Activated effector memory CD4-positive, alpha-beta T cell treated with Interleukin-2 at 50 U/mL for 16 hours (primary cell): ENCODE results near the gene MRPS34.

Experiments
- DNase-seq: peaks from one replicate; pipeline ENCODE4 v3.0.0-alpha.2; 2020

Gene MRPS34

DNA sequence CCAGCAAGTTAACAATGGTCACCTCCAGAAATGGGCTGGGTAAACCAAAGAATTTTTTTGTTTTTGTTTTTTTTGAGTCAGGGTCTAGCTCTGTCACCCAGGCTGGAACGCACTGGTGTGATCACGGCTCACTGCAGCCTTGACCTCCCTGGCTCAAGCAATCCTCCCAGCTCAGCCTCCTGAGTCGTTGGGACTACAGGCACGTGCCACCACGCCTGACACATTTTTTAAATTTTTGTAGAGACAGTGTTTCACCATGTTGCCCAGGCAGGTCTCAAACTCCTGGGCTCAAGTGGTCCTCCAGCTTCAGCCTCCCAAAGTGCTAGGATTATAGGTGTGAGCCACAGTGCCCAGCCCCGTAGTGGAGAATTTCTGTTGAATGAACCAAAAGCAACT lies 7.7 kb upstream of the MRPS34 start:
- DNase-seq = no peak

DNA sequence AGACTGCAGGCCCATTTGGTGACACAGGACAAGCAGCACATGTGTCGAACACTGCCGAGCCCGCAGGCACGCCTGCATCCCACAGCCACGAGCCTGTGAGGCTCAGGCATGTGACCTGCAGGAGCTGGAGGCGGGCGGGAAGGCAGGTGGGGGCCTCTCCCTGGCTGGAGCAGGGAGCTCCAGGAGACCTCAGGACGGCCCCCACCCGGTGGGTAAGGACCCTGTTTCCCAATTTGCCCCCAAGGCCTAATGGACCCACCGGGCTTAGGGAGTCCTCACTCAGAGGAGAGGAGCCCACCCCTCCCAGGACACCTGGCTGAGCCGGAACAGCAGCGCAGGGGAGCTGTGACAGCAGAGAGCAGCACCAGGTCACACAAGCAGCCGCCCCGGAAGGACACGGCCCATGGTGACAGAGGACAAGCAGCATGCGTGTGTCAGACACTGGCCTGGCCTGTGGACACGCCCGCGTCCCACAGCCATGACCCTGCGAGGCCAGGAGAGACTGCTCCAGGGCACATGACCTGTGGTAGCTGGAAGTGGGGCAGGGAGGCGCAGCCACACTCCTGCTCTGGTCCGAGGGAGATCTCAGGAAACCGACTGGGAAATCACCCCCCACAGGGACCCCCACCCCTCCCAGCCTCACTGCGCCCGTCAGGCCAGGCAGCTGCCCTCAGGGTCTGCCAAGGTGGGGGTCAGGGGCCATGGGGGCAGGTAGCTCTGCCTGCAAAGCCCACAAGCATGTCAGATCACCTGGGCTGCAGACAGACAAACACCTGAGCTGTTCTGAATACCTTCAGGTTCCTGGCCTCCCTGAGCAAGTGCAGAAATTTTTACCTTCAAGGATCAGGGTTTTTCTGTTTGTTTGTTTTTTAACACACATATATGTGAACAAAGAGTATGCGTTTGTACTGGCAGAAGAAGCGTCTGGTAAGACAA lies 7.1 kb upstream of the MRPS34 start:
- no peak for DNase-seq

DNA sequence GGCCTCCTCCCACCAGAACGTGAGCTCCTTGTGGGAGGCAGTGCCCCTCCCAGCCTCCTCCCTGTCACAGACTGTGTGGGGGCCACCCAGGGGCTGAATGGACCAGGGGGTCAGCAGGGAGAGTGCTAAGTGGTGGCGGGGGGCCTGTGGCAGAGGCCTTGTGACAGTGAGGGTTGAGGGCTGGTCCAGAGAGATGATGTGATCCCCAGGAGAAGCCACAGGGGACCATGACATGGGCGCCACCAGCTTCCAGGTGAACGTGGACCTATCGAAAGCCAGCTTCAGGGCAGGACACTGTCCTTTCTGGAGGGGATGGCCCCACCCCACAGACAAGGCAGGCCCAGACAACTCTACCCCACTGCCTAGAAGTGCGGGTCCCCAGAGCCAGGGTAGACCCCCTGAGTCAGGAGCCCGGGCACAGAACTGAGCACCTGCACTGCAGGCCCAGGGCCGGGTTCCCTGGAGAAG lies 6.3 kb upstream of the MRPS34 start:
- DNase-seq = no peak

DNA sequence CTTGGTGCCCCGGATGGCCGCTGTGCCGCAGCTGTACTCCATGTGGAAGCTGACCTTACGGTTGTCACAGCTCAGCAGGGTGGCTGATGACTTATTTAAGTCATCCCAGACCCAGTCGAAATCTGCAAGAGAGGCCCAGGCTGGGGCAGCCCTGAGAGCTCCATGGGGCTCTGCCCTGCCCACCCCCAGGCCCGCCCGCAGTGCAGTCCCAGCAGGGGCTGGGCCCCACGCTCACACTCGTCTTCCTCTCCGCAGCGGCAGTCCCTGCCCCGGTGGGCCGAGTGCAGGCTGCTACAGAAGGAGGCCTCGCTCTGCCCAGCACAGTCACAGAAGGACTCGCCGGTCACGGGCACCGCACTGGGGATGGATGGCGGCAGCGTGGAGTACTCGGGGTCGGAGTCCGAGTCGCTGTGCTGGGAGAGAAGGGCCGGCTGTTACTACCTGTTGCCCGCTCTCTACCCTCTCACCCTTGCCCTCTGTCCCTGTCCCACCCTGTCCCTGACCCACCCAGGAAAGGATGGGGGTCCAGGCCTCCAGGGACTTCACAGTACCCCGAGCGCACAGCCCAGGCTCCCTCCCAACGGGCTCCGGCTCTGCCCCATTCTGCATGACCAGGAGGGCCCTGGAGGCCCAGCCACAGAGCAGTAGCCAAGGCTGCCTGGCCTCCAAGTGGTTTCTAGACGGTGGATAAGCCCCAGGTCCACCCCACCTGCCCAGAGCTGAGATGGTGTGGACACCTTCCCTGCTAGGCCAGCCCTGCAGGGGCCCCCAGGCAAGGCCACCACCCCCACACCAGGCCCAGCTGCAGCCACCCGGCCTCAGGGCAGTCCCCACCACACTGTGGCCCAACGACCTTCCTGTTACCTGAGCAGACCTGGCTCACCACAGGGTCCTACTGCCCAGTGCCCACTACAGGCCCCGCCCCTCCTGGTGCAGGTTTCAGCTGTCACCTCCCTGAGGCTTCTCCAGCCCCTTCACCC lies 5.6 kb upstream of the MRPS34 start:
- DNase-seq = no peak

DNA sequence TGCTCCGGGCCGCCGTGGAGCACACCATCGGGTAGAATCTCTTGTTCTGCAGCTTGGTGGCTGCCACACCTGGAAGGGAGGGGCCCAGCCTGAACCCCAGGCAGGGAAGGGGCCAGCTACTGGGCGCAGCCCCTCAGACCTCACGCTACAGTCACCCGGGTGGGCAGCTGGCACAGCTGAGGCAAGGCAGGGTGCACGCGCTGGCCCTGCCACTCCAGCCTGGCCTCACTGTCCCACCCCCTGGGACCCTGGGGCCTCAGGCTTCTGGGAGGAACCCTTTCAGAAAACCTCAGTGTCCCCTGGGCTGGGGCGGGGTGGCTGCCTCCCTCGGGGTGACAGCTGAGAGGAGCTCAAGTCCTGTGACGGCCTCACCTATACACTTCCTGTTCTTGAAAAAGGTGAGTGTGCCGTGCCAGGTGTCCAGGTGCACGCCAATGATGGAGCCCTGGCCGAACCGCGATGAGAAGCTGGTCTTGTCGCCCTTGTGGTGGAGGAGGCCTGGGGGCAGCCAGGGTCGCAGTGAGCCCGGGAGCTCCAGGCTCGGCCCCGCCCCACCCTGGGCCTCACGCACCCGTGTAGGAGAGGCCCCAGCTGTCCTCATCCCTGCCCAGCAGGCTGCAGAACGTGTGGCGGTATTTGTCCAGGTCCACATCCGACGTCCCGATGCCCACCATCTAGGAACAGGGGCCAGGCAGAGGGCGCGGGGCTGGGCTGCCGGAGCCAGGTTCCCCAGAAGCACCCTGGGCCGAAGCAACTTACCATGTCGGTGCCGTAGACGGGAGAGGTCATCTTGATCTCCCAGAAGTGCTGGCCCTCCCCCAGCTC lies 4.7 kb upstream of the MRPS34 start:
- no peak for DNase-seq

DNA sequence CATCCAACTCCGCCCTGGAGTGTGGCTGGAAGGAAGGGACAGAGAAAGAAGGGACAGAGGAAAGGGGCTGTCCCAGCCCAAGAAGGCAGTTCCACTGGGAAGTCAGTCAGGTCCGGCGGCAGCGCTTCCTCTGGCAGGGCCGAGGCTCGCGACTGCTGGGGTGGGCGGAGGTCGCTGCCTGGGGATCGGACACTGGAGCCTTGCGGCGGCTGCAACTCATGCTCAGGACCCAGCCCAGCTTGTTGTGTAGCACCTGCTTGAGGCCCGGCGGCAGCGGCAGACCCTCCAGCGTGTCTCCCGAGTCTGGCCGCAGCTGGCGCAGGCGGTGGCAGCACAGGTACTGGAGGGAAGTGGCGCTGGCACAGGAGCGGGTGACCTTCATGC lies 4.0 kb upstream of the MRPS34 start:
- no peak for DNase-seq

DNA sequence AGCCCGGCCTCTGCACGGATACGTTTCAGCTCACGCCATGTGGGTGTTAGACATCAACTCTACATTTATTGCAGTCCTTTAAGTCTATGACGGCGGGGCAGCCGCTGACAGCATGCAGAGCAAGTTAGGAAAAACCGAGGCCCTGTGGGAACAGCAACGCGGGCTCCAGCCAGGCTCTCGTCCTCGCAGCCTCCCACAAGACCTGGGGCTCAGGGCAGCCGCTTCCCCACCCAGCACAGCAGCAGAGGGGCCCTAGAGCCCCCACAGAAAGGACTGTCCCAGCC lies 3.7 kb upstream of the MRPS34 start:
- DNase-seq = no peak

DNA sequence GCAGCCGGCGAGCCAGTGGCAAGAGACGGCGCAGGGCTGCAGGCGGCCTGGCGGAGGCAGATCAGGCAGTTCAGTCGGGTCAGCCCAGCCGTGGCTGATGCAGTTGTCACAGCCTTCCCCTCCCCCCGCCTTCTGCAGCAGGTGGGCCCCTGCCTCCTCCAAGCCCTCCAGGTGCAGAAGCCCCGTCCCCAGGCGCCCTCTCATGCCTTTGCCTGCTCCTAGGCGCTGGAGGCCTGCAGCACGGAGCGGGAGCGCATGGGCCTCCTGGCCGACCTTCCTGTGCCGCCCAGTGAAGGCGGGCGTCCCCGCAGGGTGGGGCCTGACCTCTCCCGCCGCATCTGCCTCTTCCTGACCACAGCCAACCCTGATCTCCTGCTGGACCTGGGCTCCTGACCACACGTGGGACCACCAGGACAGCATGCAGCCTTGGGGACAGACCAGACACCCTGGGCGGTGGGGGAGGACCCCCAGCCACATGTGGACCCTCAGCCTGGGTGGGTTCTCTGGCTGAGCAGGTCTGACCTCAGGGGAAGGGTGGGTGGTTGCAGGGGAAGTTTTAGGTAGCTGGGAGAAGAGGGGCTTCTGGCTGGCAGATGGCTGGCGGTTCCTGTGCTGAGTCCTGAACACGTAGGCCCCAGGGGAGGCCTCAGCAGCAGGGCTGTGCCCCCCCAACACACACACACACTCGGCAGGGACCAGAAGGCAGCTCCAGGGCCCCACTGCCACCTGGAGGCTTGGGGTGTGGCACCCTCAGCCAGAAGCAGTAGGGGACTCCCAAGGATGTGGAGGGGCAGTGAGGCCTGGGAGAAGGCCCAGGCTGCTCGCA lies 3.1 kb upstream of the MRPS34 start:
- no peak for DNase-seq

DNA sequence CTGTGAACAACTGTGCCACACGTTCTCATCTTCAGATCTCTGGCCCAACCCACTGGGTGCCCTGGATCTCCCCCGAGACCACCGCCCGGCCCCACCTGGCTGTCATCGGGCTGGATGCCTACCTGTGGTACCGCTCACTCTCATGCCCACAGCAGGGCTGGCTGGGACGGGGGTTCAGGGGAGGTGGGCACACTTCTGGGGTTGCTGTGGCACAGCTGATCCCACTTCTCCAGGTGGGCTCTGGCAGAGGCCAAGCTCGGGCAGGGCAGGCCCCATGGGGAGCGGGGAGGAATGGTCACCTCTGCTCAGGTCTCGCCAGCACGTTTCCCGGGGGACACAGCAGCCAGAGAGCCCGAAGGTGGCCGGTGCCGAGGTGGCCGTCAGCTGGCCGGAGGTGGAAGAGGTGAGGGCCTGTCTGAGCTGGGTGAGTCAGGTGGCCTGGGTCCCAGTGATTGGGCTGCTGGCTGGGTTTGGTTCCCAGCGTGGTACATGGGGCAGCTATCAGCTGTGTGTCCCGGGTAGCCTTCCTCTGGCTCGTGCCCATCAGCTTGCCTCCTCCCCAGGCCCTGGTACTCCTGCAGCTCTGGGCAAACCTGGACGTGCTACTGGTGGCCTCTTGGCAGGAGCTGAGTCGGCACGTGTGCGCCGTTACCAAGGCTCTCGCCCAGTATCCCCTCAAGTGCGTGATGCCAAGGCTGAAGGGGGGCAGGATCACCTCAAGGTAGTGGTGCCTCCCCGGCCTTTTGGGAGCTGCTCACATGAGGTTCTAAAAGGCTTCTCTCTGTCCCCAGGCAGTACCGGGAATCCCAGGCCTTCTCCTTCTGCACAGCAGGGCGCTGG lies 2.3 kb upstream of the MRPS34 start:
- no peak for DNase-seq

DNA sequence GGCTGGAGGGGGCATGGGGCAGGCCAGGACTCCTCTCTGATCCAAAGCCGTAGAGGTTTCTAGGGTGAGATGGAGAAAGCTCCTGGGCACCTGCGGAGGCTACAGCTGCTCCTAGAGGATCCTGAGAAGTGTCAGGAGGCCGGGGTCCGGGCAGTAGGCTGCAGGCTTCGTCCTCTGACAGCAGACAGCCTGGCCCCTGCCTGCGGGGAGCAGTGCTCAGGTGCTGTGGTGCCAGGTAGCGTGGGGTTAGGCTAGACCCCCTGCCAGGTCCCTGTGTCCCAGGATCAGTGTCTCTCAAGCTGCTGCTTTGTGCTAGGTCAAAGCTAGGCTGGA lies 1.5 kb upstream of the MRPS34 start:
- no peak for DNase-seq

DNA sequence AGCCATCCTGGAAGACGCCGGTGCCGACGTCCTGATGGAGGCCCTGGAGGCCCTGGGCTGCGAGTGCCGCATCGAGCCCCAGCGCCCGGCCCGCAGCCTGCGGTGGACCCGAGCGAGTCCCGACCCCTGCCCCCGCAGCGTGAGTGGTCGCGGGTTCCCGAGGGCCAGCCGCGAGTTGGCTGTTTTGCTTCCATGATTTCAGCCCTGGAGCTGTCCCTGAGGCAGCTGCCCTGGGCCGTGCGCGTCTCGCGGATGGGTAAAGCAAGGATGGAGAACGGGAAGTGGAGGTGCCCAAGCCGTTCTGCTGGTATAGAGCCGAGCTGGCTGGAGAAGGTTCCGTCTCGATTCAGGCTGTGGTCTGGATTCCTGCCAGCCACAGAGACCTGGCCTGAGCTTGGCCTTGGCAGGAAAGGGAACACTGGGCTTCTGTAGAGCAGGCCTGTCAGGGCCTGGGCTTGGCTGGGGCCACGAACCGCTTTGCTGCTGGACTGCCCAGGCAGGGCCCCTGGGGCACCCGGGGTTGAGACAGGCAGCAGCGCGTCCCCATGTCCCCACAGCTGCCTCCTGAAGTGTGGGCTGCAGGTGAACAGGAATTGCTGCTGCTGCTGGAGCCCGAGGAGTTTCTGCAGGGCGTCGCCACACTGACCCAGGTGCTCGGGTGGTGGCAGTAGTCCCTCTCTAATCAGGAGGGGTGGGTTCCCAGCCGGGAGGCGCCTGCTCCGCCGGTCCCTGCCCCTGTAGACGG lies 941 bp upstream of the MRPS34 start:
- peak; percentile 19 for DNase-seq

DNA sequence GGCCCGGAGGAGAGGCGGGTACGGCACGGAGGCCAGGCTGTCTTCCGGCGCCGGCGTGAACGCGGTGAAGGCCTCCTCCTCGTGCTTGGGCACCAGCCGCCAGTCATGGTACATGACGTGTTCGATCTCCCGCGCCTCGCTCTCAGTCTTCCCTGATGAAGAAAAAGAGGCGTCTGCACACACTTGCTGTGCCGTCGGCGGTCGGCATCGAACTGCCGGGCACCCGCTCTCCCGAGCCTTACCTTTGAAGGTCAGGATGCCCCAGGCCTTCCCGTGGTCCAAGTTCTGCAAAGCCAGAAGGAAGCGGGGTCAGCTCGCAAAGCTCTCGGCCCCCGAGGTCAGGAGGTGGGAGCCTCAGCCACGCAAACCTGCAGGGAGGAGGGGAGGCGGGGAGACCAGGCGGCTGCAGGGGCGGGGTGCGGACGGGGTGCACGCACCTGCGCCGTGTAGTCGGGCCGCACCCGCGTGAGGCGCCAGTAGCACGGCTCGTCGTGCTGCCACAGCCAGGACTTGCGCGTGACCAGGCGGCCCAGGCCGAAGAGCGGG lies 499 bp downstream of the MRPS34 start, which contains the start of gene EME2:
TSS of gene EME2 (plus strand) at position 449 of the 546 bp plus-strand sequence. CDS start 418 bp downstream, outside the sequence.
- DNase-seq = peak; percentile 36

DNA sequence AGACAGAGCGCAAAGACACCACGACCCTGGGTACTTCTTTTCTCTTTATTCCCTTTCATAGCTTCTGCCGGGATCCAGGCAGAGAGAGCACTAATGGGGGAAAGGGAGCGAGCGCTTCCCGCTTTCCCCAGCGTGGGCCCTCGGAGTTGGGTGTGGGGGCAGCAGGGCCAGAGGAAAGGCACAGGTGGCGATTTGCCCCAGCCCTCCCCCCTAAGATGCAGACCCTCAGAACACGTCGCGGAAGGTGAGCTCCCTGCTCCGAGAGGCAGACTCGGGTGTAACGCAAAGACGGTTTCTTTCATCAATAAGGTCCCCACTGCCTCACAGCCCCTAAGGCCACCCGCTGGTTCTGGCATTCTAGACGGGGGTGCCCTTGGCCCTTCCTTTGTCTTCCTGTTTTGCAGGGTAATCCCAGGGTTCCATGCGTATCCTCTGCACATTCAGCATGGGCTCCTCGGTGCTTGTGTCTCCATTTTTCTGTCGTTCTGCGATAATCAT lies 1.0 kb downstream of the MRPS34 start:
- no peak for DNase-seq

DNA sequence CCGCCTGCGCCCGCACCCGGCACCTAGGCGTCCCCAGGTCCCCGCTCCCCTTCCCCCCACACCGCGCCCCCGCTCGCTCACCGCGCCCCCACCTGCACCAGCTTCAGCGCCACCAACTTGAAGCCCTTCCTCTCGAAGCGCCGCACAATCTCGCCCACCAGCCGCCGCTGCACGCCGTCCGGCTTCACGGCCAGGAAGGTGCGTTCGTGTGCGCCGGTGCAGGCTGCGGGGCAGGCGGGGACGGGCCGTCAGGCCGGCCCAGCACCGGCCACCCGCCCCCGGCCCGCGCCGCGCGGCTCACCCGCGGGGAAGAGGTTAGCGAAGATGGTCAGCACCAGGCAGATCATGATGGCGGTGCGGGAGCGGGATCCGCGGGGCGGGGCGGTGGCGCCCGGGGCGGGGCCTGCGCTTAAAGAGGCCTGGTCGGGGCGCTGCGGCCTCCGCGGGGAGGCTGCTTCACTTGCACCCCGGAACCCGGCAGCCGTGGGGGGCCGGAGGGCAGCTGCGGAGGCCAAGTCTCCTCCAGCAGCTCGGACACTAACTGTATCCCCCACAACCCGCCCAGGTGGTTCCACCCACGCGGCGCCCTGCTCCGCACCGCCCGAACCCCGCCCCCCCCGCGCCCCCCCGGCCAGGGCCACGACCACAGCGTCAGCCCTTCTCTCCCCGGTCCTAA lies 1.6 kb downstream of the MRPS34 start, which contains the start of gene NME3:
TSS of gene NME3 (minus strand) at position 356 of the 676 bp plus-strand sequence. CDS start at position 347, 9 bp downstream.
- peak; percentile 73 for DNase-seq

DNA sequence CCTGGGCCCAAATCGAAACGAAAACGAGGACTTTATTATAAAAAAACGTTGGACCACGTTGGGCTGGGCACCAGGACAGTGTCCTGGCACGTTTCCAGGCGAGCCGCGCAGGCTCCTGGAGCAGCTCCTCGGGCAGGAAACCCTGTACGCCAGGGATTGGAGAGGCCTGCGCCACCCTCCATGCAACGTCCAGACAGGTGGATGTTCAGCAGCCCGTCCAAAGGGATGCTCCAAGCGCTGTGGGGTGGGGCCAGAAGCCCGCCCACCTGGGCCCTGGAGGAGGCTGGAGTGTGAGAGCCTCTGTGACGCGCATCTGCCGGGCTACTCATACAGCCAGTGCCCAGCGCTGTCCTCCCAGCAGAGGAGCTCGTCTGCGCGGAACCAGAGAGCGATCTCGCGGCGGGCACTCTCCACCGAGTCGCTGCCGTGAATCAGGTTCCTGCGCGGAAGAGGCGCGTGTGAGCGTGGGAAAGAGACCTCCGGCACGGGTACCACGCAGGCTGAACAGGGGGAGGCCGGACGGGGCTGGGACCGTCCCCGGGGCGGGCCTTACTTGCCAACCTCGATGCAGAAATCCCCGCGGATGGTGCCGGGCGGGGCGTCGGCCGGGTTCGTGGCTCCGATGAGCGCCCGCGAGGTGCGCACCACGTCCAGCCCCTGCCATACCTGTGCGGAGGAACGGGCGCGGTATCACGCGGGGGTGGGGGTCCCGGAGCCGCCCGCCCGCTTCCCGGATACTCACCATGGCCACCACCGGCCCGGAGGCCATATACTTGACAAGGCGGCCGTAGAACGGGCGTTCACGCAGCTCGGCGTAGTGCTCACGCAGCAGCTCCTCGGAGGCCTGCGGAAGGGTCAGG lies 2.4 kb downstream of the MRPS34 start:
- DNase-seq = peak; percentile 37

DNA sequence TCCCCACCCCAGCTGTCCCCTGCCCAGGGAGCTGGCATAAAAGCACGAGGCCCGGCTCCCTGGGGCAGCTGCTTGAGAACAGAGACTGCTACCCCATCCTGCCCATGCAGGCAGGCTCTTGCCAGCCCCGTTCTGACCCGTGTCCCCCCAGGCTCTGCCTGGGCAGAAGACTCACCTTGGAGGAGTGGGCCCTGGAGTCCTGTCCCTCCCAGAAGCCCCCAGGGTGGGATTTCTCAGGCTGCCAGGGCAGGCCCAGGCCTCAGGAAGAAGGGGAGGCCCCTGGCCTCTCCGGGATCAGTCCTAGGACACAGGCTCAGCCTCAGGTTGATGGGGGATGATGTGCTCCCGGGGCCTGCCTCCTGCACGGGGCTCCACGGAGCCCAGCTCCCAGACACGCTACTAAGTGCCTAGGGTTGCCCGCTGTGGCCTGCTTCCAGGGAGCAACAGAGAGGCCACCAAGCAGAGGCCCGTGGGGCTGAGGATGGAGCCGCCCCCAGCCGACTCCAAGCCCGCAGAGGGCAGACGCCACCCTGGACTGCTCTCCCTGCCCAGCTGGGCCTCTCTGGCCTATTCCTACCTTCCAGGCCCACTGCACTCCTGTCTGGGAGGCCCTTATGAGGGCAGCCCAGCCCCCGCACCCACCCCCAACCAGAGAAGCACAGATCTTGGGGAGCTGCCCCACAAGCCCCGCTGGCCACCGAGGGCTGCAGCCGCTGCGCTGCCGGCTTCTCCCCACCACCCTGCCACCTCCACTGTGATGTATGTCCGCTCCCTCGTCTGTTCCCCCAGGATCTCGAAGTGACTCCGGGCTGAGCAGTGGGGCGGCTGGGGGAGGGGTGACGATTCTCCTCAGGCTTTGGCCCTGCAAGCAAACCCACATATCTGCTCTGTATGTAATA lies 3.3 kb downstream of the MRPS34 start:
- no peak for DNase-seq
